HG03354 (cell line): ENCODE results near the gene BCKDK.

Experiments
- ATAC-seq: cut with Tn5 transposase; IDR thresholded peaks from one replicate; pipeline ENCODE4 v1.9.1; 2021; ENCODE audit warnings: mild to moderate bottlenecking; ENCODE audit not compliant: unreplicated experiment, poor library complexity, severe bottlenecking

The BCKDK gene

DNA sequence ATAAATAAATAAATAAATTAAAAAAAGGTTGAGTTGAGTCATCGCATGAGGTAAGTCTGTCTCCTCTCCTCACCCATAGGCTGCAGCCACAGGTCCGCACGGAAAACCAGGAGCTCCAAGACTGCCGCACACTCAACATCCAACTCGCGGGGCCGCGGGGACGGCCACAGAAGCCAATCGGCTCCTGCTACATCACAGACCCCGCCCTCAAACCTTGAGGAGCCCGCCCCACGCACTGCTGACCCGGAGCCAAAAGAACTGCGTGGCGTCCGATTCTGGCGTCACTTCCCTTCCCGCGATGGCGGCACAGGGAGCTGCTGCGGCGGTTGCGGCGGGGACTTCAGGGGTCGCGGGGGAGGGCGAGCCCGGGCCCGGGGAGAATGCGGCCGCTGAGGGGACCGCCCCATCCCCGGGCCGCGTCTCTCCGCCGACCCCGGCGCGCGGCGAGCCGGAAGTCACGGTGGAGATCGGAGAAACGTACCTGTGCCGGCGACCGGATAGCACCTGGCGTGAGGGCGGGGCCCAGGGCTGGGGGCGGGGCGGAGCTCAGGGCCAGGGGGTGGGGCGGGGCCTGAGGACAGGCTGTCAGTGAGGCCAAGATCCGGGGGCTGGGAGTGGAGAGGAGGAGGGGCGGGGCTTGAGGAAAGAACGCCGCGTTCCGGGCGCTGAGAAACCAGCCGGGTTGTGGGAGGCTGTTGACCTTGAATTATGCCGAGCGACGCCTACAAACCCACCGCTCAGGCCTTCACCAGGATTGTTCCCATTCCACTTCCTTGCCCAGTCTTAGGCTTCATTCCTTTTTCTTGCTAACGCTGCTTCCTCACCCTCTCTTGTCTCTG lies 9.4 kb downstream of the BCKDK start, which contains the start of gene KAT8:
KAT8 (plus strand) TSS at position 281 of the 839 bp plus-strand sequence; CDS start at position 299, 18 bp downstream.
- peak; percentile 91 for ATAC-seq

DNA sequence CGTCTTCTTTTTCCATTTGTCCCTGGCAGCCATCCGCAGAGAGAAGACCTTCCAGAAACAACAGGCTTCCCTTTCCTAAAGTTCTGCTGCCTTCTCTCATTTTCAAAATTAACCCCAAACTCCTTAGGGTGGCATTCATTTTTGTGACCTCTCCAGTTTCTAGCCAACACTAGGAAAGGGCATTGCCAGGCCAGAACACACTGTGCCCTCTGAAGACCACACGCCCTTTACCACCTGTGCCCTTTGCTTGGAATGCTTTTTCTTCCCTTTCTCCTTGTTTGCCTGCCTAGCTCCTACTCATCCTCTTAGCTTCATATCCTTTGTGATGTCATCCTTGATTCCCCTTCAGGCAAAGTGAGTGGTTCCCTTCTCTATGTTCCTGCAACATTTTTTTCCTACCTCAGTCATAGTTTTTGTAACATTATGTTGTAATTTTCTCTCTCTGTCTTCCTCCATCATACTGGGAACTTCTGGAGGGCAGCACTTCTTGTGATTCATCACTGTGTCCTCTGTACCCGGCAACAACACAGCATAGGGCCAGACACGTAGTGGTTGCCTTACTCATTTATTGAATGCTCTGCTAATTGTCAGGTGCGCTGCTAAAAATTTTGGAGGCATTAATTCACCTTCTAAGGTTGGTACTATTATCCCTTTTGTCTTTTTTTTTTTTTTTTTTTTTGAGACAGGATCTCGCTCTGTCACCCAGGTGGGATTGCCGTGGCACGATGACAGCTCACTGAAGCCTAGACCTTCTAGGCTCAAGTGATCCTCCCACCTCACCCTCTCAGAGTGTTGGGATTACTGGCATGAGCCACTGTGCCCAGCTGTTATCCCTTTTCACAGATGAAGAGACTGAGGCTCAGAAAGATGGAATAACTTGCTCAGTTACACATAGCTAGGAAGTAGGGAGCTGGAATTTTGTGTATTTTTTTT lies 10.3 kb downstream of the BCKDK start:
- no peak for ATAC-seq

DNA sequence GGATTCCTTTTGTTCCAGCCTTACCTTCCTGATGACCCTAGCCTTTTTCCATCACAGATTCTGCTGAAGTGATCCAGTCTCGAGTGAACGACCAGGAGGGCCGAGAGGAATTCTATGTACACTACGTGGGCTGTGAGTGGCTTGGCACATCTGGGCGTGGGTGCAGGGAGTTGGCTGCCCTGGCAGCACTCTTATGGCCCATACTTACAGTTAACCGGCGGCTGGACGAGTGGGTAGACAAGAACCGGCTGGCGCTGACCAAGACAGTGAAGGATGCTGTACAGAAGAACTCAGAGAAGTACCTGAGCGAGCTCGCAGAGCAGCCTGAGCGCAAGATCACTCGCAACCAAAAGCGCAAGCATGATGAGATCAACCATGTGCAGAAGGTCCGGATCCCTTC lies 11.9 kb downstream of the BCKDK start:
- ATAC-seq, result no peak

DNA sequence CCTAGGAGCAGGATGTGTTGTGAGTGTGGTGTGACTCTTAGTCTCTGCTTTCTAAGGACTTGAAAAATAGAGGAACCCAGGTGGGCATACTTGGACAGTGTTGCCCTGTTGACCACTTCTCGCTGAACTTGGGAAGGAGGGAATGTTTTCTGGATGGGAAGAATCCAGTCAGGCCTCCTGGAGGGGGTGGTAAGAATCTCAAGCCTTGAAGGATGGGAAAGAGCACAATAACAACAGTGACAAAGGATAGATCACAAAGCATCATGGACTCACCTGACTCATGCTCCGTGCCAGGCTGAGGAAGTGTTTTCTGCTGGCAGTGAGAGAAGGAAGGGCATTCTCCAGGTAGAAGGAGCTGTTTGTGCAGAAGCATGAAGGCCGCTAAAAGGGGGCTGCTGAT lies 17.7 kb downstream of the BCKDK start:
- no peak for ATAC-seq

DNA sequence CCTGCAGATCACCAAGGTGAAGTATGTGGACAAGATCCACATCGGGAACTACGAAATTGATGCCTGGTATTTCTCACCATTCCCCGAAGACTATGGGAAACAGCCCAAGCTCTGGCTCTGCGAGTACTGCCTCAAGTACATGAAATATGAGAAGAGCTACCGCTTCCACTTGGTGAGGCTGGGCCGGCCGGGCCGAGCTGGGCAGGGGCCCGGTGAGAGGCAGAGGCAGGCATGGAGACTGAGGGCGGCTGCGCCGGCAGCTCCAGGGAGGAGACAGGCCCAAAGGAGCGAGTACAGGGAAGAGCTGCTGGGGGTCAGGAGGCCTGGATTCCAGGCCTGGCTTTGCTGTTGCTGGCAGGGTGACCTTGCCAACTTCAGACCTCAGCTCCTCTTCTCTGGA lies 19.0 kb downstream of the BCKDK start:
- ATAC-seq, result no peak

DNA sequence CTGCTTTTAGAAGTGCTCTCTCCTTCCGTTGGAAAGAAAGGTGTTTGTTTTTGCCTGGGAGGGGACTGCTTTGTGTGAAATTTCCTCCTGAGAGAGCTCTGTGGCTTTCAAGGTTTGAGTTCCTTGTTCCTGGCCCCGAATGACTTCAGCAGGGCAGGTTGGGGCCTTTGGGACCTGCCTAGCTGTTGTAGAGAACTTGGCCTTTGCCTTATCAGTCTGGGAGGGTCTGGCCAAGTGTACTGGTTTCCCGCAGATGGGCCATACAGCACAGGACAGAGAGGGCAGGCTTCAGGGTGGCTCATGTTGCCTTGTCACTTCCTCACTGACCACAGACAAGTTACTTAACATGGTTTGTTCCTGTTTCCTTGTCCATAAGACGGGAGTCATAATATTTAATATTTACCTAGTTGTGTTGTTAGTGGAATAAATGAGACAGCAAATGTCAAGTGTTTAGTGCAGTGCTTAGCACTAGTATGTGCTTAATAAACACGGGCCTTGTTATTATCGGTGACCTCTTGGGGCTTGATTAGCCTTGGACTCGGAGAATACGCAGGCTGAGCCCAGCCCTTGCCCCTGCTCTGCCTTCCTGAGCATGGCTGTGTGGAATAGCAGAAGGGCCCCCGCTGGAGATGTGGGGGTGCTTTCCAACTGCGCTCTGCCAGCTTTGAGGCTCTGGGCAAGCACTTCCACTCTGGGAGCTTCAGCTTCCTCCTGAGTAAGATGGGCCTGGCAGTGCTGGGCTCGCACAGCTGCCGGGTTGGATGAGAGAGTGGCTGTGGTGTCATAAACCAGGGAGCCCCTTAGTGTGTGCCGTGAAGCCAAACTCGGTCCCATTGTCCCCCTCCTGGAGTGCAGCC lies 20.8 kb downstream of the BCKDK start:
- no peak for ATAC-seq

DNA sequence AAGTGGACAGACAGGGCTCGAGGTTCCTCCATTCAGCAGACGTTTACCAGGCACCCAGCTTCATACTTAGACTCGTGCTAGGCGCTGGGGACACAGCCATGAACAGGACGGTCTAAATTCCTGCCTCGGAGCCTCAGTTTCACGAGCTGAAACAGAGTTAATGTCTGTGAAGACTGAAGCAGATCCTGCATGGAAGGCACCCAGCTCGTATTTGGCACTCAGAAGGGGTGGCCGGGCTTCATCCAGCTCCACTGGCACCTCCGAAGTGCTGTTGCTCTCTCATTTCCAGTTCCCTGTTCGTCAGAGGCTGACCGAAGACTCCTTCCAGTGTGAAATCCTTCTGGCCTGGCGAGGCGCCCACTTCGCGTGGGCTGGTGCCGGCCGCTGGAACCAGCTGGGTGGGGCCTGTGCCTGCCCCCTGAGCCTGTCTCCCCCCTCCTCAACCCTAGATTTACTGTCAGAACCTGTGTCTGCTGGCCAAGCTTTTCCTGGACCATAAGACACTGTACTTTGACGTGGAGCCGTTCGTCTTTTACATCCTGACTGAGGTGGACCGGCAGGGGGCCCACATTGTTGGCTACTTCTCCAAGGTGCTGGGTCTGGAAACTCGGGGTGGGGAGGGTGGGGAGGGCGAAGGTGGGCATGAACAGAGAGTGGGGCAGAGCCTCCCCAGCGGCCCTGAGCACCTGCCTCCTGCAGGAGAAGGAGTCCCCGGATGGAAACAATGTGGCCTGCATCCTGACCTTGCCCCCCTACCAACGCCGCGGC lies 21.6 kb downstream of the BCKDK start:
- ATAC-seq, result no peak

DNA sequence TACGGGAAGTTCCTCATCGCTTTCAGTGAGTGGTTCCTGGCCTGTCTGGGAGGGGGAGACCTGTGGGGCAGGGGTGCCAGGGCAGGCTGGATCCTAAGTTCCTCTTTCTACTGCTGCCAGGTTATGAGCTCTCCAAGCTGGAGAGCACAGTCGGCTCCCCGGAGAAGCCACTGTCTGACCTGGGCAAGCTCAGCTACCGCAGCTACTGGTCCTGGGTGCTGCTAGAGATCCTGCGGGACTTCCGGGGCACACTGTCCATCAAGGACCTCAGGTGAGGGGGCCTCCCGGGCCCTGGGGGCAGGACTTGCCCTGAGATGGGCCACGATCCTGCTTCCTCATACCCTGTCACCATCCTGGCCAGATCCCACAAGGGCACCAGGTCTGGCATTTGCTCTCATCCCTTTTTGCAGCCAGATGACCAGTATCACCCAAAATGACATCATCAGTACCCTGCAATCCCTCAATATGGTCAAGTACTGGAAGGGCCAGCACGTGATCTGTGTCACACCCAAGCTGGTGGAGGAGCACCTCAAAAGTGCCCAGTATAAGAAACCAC lies 22.2 kb downstream of the BCKDK start:
- no peak for ATAC-seq

DNA sequence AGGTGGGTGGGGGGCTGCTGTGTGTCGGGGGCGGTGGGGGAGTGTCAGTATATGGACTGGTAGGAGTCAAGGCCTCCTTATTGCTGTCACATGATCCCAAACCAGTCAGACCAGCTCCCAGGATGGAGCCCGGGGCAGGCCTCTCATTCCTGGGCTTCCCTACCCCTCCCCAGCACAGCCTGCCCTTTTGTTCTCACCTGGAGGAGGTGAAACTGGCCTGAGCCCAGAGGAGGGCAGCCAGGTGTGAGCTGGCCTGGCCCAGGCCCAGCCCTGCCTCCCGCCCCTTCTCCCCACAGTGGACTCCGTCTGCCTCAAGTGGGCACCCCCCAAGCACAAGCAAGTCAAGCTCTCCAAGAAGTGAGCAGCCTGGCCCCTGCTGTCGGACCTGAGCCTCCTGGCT lies 22.7 kb downstream of the BCKDK start:
- ATAC-seq, result no peak

DNA sequence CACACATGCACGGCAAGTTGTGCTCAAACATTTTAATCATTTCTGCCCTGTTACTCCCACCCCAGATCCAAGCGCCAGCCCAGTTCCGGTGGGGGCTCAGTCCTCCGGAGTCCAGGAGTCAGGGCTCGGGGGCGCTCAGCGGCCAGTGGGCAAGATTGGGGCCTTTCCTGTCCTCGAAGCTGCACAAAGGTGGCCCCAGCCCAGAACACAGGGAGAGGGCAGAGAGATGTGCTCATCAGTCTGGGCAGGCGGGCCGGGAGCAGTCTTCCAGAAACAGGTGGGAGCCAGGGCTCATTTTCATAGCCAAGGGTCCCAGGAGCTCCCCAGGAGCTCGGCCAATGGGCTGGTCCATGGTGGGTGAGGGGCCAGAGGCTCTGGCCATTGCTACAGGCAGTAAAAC lies 23.2 kb downstream of the BCKDK start:
- no peak for ATAC-seq

DNA sequence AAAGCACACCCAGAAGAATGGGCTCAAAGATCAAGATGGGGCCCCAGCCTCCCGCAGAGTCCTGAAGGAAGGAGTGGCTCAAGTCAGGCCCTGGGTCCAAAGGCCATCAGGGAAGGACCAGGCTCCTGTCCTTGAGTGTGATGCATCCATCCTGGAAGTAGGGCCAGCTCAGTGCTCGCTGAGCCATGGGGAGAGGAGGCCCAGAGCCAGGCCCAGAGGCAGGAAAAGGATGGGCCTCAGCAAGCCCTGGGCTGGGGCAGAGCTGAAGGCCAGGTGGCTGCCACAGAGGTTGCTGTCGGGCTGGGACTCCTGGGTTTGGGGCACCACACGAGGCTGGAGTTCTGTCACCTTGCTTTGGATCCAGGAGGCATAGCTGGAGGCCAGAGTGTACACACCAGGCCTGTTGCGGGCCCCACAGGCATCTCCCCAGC lies 23.7 kb downstream of the BCKDK start:
- no peak for ATAC-seq

DNA sequence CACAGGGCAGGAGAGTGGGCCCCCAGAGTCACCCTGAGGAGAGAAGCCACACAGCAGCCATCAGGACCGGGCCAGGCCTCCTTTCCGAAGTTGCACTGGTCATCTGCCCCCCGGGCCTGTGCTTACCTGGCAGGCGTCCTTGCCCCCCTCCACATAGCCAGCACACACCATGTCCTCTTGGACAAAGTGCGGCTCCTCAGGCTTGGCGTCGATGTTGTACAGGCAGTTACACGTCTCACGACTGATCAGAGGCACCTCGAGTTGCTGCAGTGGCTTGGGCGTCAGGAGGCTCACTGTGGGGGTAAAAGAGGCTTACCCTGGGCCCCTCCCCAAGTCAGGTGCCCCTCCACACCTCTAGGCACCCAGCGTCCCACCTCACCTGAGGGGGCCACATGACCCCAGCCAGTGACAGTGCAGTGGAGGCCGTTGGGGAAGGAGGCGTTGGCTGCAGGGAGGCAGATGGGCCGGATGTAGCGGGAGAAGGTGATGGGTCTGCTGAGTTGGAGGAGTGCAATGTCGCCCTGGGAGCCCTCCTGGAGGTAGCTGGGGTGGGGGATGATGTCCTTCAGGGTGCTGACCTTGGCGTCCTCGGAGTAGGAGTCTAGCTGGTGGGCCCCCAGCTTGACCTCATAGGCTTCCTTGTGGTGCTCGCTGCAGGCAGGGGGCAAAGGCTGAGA lies 24.3 kb downstream of the BCKDK start:
- no peak for ATAC-seq

DNA sequence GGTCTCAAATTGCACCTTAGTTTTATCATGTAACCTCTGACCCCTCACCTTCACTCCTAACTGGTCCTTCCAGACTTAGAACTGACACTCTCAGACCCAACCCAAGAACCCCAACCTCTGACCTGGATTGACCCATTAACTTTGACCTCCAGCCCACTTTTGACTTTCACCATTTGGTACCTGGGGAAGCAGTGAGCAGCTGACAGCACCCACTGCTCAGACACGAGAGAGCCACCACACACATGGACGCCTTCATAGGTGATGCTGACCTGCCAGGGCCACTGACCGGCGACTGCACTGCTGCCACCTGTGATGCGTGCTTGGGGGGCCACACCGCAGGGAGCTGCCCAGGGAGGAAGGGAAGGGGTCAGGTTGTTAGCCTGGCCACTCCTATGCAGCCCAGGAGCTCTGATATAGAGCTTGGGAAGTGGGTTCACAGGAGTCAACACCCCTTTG lies 24.9 kb downstream of the BCKDK start:
- no peak for ATAC-seq

DNA sequence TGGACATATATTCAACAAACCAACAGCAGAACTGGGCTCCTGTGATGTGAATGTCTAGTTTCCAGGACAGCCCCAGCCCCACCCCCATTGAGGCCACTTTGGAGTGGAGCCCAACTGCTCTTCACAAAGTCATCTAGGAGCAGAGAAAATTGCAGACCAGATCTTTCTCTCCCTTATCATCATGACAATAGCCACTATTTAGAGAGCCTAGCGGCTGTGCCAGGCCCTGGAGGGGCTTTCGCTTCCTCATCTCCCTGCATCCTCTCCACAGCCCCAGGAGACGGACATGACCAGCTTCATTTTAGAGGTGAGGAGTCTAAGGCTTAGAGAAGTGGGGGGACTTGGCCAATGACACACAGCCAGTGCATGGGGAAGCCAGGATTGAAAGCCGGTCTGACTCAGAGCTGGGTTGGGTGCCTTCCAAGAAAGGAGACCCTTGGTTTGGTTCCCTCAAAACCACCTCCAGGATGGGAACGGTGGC lies 25.9 kb downstream of the BCKDK start:
- ATAC-seq, result no peak

DNA sequence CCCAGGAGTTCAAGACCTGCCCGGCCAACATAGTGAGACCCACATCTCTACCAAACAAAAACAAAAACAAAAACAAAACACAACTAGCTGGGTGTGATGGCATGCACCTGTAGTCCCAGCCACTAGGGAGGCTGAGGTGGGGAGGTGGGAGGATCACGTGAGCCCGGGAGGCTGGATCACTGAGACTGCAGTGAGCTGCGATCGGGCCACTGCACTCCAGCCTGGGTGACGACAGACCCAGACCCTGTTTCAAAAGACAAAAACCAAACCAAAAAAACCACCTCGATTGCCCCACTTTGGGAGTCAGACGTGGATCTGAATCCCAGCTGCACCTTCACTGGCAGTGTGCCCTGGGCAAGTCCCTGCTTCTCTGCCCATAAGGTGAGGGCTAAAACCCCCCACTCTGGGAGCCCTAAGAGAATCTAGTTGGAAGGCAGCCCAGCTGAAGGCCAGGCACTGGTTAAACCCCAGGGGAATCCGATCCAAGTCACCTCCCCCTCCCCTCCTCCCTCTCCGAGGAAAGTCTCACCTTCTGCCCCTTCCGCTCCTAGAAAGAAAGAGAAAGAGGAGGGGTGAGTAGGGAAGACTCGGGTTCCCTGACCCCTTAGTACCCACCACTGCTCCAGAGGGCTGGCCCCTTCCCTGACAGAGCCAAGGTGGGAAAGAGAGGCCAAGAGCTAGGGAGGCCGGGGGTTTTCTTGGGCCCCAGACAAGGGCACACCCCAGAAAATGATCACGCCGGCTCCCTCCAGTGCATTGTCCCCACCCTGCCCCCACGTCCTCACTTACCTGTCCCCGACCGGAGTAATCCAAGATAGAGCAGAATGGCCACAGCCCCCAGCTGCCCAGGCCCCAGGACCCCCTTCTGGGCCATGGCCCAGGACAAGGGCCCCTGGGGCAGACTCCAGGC lies 26.7 kb downstream of the BCKDK start:
- no peak for ATAC-seq

DNA sequence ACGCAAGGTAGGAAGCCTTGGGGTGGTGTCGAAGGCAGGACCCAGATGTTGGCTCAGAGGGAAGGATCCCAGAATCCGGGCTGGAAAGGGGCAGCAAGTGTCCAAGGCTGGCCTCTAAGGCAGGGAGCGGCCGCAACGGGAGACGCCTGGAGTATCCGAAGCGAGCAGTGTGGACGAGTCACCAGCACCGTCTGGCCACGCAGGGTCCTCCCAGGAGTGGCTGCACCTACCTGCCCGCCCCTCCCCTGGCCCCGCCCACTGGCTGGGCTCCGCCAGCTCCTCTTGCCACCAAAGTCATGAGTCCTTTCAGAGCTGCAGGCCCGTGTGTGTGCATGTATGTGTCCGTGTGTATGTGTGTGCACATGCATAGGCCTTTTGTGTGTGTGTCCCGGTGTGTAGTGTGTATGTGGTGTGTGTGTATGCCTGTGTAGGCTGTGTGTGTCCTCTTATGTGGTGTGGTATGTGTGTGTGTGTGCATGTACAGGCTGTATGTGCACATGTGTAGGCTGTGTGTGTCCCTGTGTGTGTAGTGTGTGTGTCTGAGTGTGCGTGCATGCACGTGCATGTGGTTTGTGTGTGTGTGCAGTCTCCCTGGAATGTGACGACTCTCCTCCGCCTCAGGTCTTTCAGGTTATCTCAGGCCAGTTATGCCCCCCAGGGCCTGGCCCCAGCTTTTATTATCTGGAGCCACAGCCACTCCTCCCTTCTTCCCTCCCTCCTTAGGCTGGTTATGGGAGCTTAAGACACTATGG lies 27.5 kb downstream of the BCKDK start, which contains the start of gene PRSS8:
PRSS8 (minus strand) TSS at position 193 of the 752 bp plus-strand sequence. CDS start 229 bp downstream, outside the sequence.
- no peak for ATAC-seq
